ENCODE results near the gene ITFG1.

DNA sequence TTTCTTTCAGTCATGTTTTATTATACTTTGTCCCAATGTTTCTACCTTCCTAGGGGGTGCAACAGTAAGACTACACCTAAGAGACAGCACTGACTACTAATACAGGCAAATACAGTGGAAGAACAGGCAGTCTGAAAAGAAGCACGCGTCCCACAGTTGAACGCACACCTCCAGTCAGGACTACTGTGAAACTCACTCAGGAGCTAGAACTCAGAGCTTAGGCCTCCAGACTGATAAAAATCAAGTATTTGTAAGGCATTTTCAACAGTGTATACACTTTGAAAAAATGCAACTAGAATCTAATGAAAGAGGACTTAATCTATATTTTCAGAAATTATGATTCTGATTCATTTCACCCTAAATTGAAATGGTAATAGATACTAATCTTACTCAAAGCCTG, 14.4 kb downstream of the ITFG1 start:
- TF ChIP-seq RAD21 (IDR thresholded peaks at IDR 0.05 in 1 of 2, conservative IDR thresholded peaks at IDR 0.05 in 1 of 2; ENCODE audit: low read depth in 2 of 2, low read length in 2 of 2) (no peak), FOSL1 (IDR thresholded peaks at IDR 0.05; ENCODE audit: insufficient read depth, low read depth, low read length) (no peak), EP300 (IDR thresholded peaks at IDR 0.05; ENCODE audit: borderline replicate concordance in 1 of 2, low read depth in 2 of 2, low read length in 2 of 2) (no peak)
- TF ChIP-seq, protein P1, sequence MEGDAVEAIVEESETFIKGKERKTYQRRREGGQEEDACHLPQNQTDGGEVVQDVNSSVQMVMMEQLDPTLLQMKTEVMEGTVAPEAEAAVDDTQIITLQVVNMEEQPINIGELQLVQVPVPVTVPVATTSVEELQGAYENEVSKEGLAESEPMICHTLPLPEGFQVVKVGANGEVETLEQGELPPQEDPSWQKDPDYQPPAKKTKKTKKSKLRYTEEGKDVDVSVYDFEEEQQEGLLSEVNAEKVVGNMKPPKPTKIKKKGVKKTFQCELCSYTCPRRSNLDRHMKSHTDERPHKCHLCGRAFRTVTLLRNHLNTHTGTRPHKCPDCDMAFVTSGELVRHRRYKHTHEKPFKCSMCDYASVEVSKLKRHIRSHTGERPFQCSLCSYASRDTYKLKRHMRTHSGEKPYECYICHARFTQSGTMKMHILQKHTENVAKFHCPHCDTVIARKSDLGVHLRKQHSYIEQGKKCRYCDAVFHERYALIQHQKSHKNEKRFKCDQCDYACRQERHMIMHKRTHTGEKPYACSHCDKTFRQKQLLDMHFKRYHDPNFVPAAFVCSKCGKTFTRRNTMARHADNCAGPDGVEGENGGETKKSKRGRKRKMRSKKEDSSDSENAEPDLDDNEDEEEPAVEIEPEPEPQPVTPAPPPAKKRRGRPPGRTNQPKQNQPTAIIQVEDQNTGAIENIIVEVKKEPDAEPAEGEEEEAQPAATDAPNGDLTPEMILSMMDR (IDR thresholded peaks at IDR 0.05; ENCODE audit: control extremely low read depth in 1 of 3, insufficient read depth in 1 of 3, low read depth in 1 of 3, low read length in 3 of 3), result no peak

Data from H1 (cell line).